ENCODE results near the gene SLC45A3.

The SLC45A3 gene

DNA sequence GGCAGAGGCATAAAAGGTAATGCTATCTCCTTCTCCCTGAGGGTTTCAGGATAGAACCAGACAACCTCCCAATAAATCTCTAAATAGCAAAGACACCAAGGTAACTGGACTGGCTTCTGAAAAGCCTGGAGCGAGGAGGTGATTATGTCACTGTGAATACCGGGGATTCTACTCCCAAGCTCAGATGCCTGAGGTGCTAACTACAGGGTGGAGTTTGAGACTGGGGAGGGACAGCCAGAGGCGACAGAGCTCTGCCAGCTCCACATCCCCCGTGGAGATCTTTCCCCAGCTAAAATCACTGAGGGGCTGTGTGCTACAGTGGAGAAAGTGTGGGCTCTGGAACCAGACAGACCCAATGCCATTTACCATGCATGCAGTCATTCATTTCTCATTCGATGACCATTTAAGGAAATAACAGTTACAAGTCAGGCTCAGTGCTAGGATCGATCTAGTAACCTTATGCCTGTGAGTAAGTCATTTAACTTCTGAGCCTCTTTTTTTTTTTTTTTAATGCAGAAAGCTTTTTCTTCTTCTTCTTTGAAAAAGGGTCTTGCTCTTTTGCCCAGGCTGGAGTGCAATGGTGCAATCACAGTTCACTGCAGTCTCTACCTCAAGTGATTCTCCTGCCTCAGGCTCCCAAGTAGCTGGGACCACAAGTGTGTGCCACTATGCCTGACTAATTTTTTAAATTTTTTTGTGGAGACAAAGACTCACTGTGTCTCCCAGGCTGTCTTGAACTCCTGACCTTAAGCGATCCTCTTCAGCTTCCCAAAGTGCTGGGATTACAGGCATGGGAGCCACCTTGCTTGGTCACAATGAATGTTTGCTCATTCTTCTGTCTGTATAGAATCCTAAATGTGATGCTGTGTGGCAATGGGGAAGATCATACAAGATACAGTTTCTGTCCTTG is 8.1 kb upstream of the SLC45A3 start:
- no peak overlapping the region for H3K4me3 ChIP-seq (ENCODE audit: low read length)
- TF ChIP-seq, protein P1, sequence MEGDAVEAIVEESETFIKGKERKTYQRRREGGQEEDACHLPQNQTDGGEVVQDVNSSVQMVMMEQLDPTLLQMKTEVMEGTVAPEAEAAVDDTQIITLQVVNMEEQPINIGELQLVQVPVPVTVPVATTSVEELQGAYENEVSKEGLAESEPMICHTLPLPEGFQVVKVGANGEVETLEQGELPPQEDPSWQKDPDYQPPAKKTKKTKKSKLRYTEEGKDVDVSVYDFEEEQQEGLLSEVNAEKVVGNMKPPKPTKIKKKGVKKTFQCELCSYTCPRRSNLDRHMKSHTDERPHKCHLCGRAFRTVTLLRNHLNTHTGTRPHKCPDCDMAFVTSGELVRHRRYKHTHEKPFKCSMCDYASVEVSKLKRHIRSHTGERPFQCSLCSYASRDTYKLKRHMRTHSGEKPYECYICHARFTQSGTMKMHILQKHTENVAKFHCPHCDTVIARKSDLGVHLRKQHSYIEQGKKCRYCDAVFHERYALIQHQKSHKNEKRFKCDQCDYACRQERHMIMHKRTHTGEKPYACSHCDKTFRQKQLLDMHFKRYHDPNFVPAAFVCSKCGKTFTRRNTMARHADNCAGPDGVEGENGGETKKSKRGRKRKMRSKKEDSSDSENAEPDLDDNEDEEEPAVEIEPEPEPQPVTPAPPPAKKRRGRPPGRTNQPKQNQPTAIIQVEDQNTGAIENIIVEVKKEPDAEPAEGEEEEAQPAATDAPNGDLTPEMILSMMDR (conservative IDR thresholded peaks at IDR 0.05; ENCODE audit: low read depth, low read length), result no peak
- no peak for DNase-seq (ENCODE audit: low read depth)

DNA sequence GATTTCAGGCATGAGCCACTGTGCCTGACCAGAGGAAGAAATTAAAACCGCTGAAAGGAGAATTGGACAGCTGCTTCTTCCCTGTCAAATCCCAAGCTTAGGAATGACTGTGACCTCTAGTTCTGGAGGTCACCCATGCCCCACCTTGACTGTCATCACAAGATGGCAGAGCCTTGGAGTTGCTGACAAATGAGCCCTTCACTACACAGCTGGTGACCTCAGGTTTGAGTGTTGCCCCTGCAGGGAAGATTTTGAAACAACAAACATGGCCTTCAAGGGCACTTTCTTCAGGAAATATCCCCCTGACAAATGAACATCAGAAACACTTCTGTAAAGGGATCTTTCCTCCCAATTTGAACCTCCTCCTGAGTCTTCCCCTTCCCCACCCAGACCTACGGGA is 6.9 kb upstream of the SLC45A3 start:
- no peak for DNase-seq (ENCODE audit: low read depth)
- H3K4me3 ChIP-seq (ENCODE audit: low read length), result no peak overlapping the region
- TF ChIP-seq, protein P1 (conservative IDR thresholded peaks at IDR 0.05; ENCODE audit: low read depth, low read length), result no peak

GRCh38 chr1:205681364-205681763 is 1.1 kb upstream of the SLC45A3 start:
- TF ChIP-seq, protein P1 (conservative IDR thresholded peaks at IDR 0.05; ENCODE audit: low read depth, low read length), result peak; percentile 5
- DNase-seq (ENCODE audit: low read depth), result no peak
- H3K4me3 ChIP-seq (ENCODE audit: low read length), result no peak overlapping the region

DNA sequence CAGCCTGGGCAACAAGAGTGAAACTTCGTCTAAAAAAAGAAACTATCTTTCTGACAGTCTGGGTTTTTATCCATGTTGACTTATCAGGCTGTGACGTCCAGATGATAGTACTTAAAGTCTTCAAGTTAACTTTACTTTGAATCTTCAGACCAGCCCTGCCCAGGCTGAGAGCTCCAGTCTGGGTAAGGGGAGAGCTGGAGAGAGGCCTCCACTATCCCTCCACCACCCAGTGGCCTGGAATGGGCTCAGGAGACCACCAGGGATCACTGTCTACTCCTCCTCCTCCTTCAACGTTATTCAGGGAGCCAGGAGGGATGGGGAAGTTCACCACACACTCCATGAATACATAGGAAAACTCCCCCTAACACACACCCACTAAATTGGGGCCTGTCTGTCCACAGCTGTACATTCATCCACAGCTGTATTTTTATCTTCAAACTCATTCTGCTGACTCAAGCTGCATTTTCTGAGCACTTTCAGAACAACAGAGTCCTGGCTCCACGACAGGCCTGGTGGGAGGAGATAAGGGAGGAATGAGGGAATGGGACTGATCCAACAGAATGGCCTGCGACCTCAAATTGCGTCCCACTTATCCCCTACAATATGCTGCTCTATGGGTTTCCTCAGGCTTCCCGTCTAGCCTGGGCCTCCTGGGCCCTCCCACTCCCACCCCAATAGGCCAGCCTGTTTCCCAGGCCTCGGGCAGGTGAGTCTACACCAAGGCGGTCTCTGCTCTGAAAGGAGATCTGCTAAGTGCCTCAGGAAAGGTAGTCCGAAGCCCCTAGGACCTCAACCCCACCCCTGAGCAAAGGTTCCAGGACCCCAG is 1.8 kb downstream of the SLC45A3 start:
- no peak for DNase-seq (ENCODE audit: low read depth)
- H3K4me3 ChIP-seq (ENCODE audit: low read length), result no peak overlapping the region
- TF ChIP-seq, protein P1 (conservative IDR thresholded peaks at IDR 0.05; ENCODE audit: low read depth, low read length), result no peak

DNA sequence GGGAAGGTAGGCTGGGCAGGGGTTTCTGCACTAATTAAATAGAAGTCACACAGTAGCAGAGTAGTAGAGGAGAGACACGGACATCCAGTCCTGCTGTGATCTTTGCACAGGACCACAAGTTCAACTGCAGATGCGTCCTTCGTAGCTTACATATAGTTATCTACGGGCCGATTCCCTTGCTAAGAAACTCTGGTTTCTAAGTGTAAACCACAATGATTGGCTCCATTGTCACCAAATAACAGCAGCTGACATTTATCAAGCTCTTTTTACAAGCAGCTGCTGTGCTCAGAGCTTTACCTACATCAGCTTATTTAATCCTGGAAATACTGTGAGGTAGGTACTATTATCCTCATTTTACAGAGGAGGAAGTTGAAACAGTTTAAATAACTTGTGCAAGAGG is 3.1 kb downstream of the SLC45A3 start:
- TF ChIP-seq, protein P1 (conservative IDR thresholded peaks at IDR 0.05; ENCODE audit: low read depth, low read length), result no peak
- H3K4me3 ChIP-seq (ENCODE audit: low read length), result no peak overlapping the region
- no peak for DNase-seq (ENCODE audit: low read depth)

GRCh38 chr1:205676597-205676996 is 3.7 kb downstream of the SLC45A3 start:
- TF ChIP-seq, protein P1 (conservative IDR thresholded peaks at IDR 0.05; ENCODE audit: low read depth, low read length), result no peak
- DNase-seq (ENCODE audit: low read depth), result no peak
- H3K4me3 ChIP-seq (ENCODE audit: low read length), result no peak overlapping the region
